GM21447 (cell line): Measurements from ENCODE around the gene SRSF8.
A peak's percentile ranks its signal among the peaks of the same experiment; 100 is the strongest.
"Not testable (repeated sequence)": the region's sequence is repeated elsewhere in the genome, so short reads cannot be mapped to it uniquely, and the experiment has no call there.

ENCODE experiments used
- ATAC-seq: cut with Tn5 transposase; IDR thresholded peaks from one replicate; pipeline ENCODE4 v1.9.1; 2021; ENCODE audit not compliant: unreplicated experiment

Gene SRSF8

DNA sequence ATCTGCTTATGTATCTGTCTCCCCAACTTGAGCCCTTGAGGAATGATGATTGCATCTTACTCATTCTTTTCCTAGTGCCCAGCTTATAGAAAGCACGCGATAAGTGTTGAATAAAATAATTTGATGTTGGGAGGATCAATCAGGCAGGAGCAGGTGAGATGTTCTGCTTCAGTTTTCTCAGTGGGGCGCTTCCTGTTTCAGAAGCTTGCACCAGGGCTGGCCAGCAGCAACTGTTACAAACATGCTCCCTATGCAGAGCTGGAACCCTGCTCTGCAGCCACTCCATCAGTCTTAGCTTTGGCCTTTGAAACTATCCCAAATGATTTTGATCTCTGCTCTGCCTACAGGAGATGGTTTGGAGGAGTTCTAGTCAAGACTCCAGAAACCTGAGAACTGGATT, 26.8 kb downstream of the SRSF8 start:
- peak; percentile 13 for ATAC-seq

DNA sequence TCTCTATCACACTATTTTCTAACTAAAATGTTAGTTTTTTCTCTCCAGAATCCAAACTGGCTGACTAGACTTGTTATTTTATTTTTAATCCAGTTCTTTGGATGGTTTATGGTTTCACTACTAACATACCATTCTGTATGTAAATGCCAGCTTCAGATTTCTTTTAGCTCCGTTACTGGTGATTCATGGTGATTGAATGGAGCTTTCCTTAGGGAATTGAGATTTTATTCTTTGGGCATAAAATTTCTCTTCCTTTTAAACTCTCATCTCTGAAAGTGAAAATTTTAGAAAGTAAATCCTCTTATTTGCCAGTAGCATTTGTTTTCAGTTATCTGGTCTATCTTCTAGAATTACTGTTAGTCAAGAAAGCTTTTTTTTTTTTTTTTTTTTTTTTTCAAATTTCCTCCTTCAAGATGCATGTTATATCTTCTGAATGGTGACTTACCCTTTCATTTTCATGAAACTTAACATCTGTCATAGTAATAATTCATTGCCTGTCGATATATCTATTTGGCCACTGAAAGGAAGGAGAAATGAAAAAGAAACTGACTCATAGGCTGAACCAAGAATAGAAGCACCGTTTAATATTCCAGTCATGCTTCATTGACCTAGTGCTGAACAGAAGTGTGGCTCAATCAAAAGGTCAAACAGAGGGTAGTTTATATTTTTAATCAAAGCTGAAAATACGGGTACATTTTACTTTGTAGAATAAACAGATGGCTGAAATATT, 29.3 kb downstream of the SRSF8 start:
- ATAC-seq: peak; percentile 82

DNA sequence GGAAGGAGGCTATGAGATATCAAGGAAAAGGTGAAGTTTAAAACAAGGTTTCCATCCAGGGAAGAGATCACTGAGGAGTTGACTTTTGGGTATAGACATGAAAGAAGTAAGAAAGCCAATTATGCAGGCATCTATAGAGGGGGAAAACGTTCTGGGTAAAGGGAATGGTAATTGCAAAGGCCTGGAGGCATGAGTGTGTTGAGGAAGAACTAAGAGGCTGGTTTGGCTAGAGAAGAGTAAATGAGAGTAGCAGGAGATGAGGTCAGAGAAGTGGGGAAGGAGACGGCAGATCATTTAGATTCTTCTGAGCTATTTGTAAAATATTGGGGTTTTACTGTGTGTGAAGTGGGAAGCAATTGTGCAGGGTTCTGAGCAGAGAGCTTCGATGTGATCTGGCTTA, 30.5 kb downstream of the SRSF8 start:
- ATAC-seq: no peak

GRCh38 chr11:95098826-95099225, 32.1 kb downstream of the SRSF8 start:
- ATAC-seq: no peak

- no peak for ATAC-seq
Measured at GRCh38 chr11:95100191-95100648, 33.5 kb downstream of the SRSF8 start.

DNA sequence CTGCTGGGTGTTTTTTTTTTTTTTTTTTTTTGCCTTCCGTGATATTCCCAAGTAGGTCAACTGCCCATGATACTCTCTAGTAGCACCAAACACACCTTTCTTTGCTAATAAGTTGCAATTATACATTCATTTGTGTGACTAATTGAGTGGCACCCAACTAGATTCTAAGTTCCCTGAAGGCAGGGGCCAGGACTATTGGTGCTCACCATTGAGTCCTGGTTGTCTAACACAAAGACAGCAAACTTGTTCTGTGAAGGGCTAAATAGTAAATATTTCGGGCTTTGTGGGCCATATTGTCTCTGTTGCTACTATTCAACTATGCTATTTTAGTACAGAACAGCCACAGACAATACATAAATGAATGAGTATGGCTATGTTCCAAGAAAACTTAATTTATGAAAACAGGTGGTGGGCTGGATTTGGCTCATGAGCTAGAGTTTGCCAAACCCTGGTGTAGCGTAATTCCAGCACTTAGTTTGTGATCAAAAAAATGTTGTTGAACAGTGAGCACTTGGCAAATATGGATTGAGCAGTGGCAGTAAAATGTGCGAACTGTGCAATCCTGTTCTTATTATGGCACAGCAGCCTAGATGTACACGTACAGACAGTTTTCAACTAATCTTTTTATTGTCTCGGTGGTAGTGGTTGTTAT, 34.3 kb downstream of the SRSF8 start:
- ATAC-seq: no peak

DNA sequence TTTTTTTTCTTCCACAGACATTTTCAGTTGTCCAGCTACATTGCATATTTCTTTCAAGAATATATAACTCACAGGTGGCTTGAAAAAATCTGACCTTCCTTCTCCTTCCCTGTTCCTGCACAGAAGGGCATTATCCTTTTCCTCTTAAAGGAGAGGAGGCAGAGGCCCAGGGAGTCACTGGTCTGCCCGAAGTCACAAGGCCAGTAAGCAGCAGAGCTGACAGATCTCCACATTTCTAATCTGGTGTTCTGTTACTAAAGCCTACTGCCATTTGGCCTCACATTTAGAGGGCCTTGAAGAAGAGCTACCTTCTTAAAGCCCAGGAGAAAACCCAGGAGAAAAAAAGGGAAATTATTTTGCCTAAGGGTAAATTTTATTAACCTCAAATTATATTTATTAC, 35.2 kb downstream of the SRSF8 start:
- no peak for ATAC-seq

DNA sequence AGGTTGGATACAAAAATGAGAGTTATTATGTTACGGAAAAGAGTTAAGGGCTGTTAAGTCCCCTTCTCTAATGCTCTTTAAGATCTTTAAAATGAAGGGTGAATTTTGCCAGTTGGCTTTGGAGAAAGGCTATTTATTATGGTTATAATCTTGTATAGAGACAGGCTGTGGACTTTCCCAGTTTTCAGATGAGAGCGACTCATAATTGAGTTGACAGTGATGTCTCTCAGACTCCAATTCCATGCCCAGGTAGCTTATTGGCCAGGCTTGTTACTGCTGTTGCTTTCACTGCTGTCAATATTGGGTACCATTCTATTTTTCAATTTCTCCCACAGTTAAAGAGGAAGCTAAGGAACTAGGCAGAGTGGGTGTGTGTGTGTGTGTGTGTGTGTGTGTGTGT, 36.0 kb downstream of the SRSF8 start:
- ATAC-seq: no peak

GRCh38 chr11:95103701-95104100, 37.0 kb downstream of the SRSF8 start:
- no peak for ATAC-seq

DNA sequence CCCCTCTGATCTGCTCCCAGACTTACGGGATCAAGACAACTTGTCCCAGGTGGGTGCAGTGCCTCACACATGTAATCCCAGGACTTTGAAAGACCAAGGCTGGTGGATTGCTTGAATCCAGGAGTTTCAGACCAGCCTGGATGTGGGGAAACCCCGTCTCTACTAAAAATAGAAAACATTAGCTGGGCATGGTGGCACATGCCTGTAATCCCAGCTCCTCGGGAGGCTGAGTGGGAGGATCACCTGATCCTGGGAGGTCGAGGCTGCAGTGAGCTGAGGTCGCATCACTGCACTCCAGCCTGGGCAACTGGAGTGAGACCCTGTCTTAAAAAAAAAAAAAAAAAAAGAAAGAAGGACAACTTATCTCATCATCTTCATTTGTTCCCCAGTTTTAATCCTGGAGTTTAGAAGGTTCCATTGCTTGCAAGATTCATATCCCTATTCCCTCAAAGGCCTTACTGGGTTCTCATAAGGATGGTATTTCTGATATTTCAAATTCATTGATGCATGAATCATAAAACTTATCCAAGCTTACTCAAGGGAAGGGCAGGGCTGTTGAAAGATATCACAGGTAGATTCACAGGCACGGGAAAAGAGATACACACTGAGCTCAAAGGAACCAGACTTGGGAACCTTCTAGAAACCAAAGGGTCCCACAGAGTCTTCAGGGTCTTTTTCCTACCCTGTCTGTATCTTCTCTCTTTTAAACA, 37.6 kb downstream of the SRSF8 start:
- ATAC-seq: no peak

DNA sequence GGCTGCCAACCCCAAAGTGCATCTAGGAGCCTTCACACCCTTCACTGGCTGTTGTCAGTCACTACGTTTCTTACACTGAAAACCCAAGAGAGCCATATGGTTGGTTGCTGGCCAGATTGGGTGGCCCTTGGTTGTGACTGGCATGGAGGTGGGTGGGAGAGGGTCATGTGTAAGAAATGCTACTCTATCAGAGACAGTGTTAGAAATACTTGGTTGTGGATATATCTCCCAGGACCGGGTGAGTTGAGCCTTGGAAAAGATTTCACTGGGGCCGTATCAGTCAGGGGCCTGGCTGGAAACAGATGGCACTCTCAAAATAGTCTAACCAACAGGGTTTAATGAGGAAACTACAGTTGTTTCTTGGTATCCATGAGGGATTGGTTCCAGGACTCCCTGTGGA, 38.1 kb downstream of the SRSF8 start:
- no peak for ATAC-seq

GRCh38 chr11:95108159-95108611, 41.5 kb downstream of the SRSF8 start:
- no peak for ATAC-seq

- ATAC-seq: no peak
Measured at GRCh38 chr11:95108671-95109551, 42.2 kb downstream of the SRSF8 start.

DNA sequence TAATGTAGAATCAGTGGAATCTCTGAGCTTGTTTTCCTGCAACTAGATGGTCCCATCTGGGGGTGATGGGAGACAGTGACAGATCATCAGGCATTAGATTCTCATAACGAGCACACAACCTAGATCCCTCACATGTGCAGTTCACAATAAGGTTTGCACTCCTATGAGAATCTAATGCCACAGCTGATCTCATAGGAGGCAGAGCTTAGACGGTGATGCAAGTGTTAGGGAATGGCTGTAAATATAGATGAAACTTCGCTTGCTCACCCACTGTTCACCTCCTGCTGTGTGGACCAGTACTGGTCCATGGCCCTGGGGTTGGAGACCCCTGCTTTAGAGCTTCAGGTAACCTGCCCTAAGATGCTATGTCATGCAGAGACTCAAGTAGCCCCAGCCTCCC, 44.8 kb downstream of the SRSF8 start:
- ATAC-seq: not testable (repeated sequence)

DNA sequence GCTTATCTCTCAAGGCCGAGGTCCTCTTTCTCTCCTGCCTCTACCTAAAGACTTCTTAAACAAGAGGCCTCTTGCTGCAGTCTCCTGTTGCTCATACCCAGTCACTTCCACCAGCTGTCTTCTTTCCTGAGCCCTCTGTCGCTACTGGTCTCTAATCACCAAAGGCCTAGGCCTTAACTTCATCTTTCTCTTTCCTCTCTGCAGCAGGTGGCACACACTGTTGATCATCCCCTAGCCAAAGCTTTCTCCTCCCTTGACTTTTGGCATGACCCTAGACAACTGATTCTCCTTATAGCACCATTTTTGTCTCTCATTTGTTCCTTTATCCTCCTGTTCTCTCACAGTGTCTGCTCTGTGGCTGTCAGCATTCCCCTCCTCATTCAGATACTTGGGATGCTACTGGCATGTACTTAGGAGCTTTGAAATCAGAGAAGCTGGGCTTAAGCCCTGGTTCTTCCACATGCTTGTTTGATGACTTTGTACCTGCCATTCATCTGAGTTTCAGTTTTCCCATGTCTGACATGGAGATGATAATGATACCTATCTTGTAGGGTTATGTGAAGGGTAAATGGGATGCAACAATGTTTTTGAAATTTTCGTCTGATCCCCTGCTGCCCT, 45.3 kb downstream of the SRSF8 start:
- no peak for ATAC-seq

DNA sequence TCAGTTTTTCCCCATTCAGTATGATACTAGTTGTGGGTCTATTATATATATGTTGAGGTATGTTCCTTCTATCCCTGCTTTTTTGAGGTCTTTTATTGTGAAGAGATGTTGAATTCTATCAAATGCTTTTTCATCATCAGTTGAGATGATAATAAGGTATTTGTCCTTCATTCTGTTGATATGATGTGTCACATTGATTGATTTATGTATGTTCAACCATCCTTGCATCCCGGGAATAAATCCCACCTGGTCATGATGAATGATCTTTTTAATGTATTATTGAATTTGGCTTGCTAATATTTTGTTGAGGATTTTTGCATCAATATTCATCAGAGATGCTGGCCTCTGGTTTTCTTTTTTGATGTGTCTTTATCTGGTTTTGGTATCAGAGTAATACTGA, 48.9 kb downstream of the SRSF8 start:
- ATAC-seq: no peak

DNA sequence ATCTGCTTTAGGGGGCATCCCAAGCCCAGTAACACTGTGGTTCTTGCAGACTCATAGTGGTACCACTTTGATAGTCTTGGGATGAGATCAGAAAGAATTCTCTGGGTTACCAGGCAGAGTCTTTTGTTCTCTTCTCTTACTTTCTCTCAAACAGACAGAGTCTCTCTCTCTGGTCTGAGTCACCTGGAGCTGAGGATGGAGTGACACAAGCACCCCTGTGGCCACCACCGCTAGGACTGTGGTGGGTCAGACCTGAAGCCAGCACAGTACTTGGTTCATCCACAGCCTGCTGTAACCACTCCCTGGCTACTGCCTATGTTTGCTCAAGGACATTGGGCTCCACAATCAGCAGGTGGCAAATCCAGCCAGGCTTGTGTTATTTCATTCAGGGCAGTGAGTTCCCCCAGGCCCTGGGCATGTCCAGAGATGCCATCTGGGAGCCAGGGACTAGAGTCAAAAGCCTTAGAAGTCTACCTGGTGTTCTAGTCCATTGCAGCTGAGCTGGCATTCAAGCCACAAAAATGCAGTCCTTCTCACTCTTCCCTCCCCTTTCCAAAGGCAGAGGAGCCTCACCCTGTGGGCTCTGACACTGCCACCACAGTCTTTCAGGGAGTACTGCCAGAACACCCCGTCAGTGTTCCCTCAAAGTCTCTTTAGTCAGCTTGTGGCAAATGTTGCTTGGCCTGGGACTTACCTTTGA, 52.8 kb downstream of the SRSF8 start:
- ATAC-seq: no peak
